ENCODE results near the gene PNMA8B. TPM values are rescaled to one million over a fixed set of nuclear protein-coding genes. Genes with fewer than 3 reads are reported as not detected.

PNMA8B gene
- total RNA-seq, 2 experiments from 2014 or later: 0.05 to 0.07 TPM

GRCh38 chr19:46480415-46480814, 15.3 kb downstream of the PNMA8B start:
- H3K27ac Mint-ChIP-seq: no peak overlapping the region
- H3K36me3 Mint-ChIP-seq: no peaks in the 10 kb centered on the region
- CTCF ChIA-PET: no interaction called here
- intact Hi-C loops (cut with micrococcal nuclease): no loop called here
- no peak for DNase-seq
- peaks cover 4% of the 10 kb centered on the region for H3K4me1 Mint-ChIP-seq (ENCODE audit: low read depth)
- H3K27me3 Mint-ChIP-seq: peaks cover 39% of the 10 kb centered on the region
- POLR2A ChIA-PET: interaction anchor here (0.5 kb wide), 1 partner anchor 69 kb away, joined by 3 read pairs; no protein-coding TSS in a partner anchor
- no peaks in the 10 kb centered on the region for H3K9me3 Mint-ChIP-seq
- no peak overlapping the region for H3K4me3 Mint-ChIP-seq

GRCh38 chr19:46478356-46478986, 17.2 kb downstream of the PNMA8B start:
- Mint-ChIP-seq H3K4me1 (ENCODE audit: low read depth) (peaks cover 4% of the 10 kb centered on the region), H3K27me3 (peaks cover 49% of the 10 kb centered on the region), H3K36me3 (no peaks in the 10 kb centered on the region), H3K4me3 (no peak overlapping the region), H3K9me3 (no peaks in the 10 kb centered on the region), H3K27ac (no peak overlapping the region)
- ChIA-PET POLR2A (no interaction called here), CTCF (interaction anchor here (1.2 kb wide), 1 partner anchor 38 kb away, joined by 3 read pairs; no protein-coding TSS in a partner anchor)
- peak; percentile 35 for DNase-seq
- intact Hi-C loops (cut with micrococcal nuclease): no loop called here

DNA sequence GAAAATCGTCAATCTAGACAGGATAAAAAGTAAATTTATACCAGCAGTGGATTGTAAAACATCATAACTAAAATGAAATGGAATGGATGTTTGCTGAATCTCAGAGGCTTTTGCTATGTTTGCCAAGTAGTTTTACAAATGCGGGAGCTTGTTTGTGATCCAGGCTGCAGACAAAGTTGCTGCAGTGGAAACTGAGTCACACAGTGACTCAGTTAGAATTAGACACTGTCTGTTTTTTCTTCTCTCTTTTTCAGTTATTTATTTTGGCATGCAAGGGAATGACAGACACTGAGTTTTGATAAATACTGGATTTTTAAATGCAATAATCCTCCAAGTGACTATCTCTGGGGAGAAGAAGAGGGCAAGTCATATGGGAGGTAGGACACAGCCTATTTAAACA, 19.7 kb downstream of the PNMA8B start:
- POLR2A ChIA-PET: no interaction called here
- Mint-ChIP-seq H3K36me3 (no peaks in the 10 kb centered on the region), H3K4me3 (no peak overlapping the region), H3K27me3 (peaks cover 53% of the 10 kb centered on the region), H3K4me1 (ENCODE audit: low read depth) (peaks cover 8% of the 10 kb centered on the region), H3K9me3 (no peaks in the 10 kb centered on the region), H3K27ac (no peak overlapping the region)
- intact Hi-C loops (cut with micrococcal nuclease): no loop called here
- no peak for DNase-seq
- CTCF ChIA-PET: interaction anchor here (0.8 kb wide), 1 partner anchor 18 kb away, joined by 4 read pairs; no protein-coding TSS in a partner anchor

- Mint-ChIP-seq H3K27me3 (peaks cover 64% of the 10 kb centered on the region), H3K27ac (no peak overlapping the region)
- CTCF ChIA-PET: no interaction called here
Observed at GRCh38 chr19:46474211-46474610, 21.5 kb downstream of the PNMA8B start.

DNA sequence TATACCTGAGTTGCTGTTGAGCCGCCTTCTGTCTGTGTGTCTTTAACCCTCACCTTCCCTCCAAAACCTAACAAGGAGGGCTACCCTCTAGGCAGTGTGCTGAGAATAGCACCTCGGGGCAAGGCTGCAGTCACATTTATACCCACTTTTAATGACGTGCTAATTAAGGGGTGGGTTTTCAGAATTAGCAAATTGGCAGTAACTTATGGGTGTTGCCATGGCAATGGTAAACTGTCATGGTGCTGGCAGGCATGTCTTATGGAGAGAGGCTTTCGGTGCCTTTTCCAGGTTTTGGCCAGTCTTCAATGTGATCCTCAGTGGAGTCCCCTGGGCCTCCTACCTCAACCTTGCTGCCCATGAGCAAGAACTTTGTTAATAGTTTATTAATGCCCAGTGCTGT, 23.1 kb downstream of the PNMA8B start:
- CTCF ChIA-PET: no interaction called here
- H3K27me3 Mint-ChIP-seq: peaks cover 63% of the 10 kb centered on the region
- no peak for DNase-seq
- no peaks in the 10 kb centered on the region for H3K36me3 Mint-ChIP-seq
- no peak overlapping the region for H3K4me3 Mint-ChIP-seq
- no peaks in the 10 kb centered on the region for H3K9me3 Mint-ChIP-seq
- POLR2A ChIA-PET: no interaction called here
- no peak overlapping the region for H3K27ac Mint-ChIP-seq
- peaks cover 8% of the 10 kb centered on the region for H3K4me1 Mint-ChIP-seq (ENCODE audit: low read depth)
- intact Hi-C loops (cut with micrococcal nuclease): no loop called here

More at GRCh38 chr19:46474211-46474610, 21.5 kb downstream of the PNMA8B start:
- H3K4me3 Mint-ChIP-seq: no peak overlapping the region
- no peaks in the 10 kb centered on the region for H3K9me3 Mint-ChIP-seq
- H3K36me3 Mint-ChIP-seq: no peaks in the 10 kb centered on the region
- H3K4me1 Mint-ChIP-seq (ENCODE audit: low read depth): peaks cover 8% of the 10 kb centered on the region
- intact Hi-C loops (cut with micrococcal nuclease): no loop called here
- POLR2A ChIA-PET: no interaction called here
- no peak for DNase-seq

DNA sequence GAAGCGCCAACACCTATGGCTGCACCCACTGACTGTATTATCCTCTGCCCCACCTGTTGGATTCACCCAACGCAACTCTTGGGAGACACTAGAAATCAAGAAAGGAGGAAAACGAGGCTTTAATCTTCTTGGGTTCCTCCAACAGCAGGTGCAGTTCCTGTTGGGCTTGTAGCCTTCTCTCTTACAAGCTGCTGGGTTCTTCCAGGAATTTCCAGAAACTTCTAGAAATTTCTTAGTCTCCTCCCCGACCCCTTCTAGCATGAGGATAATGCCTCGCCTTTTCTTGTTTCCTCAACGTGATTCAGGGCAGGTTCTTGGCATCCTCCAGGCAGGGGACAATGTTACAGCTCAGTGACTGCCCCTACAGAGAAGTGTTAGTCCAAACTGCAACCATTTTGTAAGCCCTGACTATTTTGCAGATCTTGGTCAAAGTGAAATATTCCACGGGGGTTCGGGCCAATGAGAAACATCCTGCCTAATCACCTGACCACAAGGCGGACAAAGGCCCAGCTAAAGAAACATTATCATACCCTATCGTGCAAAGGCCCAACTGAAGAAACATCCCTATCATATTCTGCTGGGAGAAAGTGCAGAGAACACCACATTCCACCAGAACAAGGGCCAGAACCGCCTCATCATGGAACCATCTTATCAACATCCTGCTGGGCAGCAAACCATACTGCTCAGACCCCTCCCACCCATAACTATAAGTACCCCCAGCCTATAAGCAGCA, 23.7 kb downstream of the PNMA8B start:
- Mint-ChIP-seq H3K36me3 (no peaks in the 10 kb centered on the region), H3K27me3 (peaks cover 65% of the 10 kb centered on the region), H3K27ac (no peak overlapping the region), H3K9me3 (no peaks in the 10 kb centered on the region), H3K4me3 (no peak overlapping the region), H3K4me1 (ENCODE audit: low read depth) (peaks cover 14% of the 10 kb centered on the region)
- intact Hi-C loops (cut with micrococcal nuclease): no loop called here
- ChIA-PET POLR2A (no interaction called here), CTCF (interaction anchor here (0.5 kb wide), 1 partner anchor 62 kb away, joined by 3 read pairs; no protein-coding TSS in a partner anchor)
- no peak for DNase-seq

DNA sequence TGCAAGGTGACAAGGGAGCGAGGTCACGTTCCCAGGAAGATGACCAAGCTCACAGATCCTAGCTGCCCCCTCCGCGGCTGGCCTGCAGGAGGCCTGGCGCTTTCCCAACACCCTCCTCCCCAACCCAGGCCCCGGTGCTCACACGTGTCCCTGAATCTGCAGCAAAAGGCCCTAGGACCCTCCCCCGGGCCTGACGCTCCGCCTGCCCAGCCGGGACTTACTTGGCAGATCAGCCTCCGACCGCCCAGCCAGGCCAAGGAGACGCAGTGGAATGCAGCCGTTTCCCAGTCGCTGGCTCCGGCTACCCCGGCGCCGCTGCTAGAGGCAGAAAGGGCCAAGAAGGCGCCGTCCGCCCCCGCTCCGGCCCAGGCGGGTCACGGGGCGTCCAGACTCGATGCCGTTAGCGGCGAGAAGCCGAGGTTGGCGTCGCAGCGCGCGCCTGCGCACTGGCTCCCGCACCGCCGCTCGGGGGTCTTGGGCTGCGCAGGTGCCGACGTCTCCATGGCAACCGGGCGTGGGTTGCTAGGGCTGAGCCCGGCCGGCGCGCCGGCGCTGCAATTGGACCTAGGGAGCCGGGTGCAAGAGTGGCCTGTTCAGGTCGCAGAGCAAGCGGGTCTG, 24.4 kb downstream of the PNMA8B start, which contains the start of gene PNMA8A:
Gene PNMA8A (minus strand): TSS at position 448 of the 618 bp plus-strand sequence. CDS start 528 bp downstream, outside the sequence.
- ChIA-PET CTCF (no interaction called here), POLR2A (interaction anchor here (1.1 kb wide), 1 partner anchor 361 kb away, joined by 3 read pairs; no protein-coding TSS in a partner anchor)
- no peak within 1 kb of the TSS for H3K4me3 Mint-ChIP-seq
- no peaks in the 10 kb centered on the region for H3K9me3 Mint-ChIP-seq
- H3K27ac Mint-ChIP-seq: no peak within 1 kb of the TSS
- H3K36me3 Mint-ChIP-seq: no peaks in the 10 kb centered on the region
- DNase-seq: no peak
- intact Hi-C loops (cut with micrococcal nuclease): no loop called here
- H3K27me3 Mint-ChIP-seq: peaks cover 68% of the 10 kb centered on the region
- peaks cover 22% of the 10 kb centered on the region for H3K4me1 Mint-ChIP-seq (ENCODE audit: low read depth)

- POLR2A ChIA-PET: interaction anchor here (1.1 kb wide), 1 partner anchor 360 kb away, joined by 3 read pairs; no protein-coding TSS in a partner anchor
- H3K4me3 Mint-ChIP-seq: no peak overlapping the region
- peaks cover 67% of the 10 kb centered on the region for H3K27me3 Mint-ChIP-seq
- no peak for DNase-seq
- H3K27ac Mint-ChIP-seq: no peak overlapping the region
- CTCF ChIA-PET: interaction anchor here (0.8 kb wide), 1 partner anchor 41 kb away, joined by 3 read pairs; no protein-coding TSS in a partner anchor
- no peaks in the 10 kb centered on the region for H3K9me3 Mint-ChIP-seq
- H3K4me1 Mint-ChIP-seq (ENCODE audit: low read depth): peaks cover 25% of the 10 kb centered on the region
- no peaks in the 10 kb centered on the region for H3K36me3 Mint-ChIP-seq
- intact Hi-C loops (cut with micrococcal nuclease): no loop called here
Observed at GRCh38 chr19:46470376-46470775, 25.3 kb downstream of the PNMA8B start.

GRCh38 chr19:46469541-46470185, 26.0 kb downstream of the PNMA8B start:
- POLR2A ChIA-PET: no interaction called here
- Mint-ChIP-seq H3K27me3 (peaks cover 70% of the 10 kb centered on the region), H3K4me3 (no peak overlapping the region), H3K9me3 (no peaks in the 10 kb centered on the region), H3K36me3 (no peaks in the 10 kb centered on the region), H3K27ac (no peak overlapping the region), H3K4me1 (ENCODE audit: low read depth) (peaks cover 25% of the 10 kb centered on the region)
- CTCF ChIA-PET: interaction anchor here (0.8 kb wide), 1 partner anchor 42 kb away, joined by 3 read pairs; no protein-coding TSS in a partner anchor
- no peak for DNase-seq
- intact Hi-C loops (cut with micrococcal nuclease): no loop called here

GRCh38 chr19:46466536-46467196, 29.0 kb downstream of the PNMA8B start:
- Mint-ChIP-seq H3K27me3 (peaks cover 48% of the 10 kb centered on the region), H3K36me3 (no peaks in the 10 kb centered on the region), H3K4me3 (no peak overlapping the region), H3K27ac (peak overlapping the region; percentile 8), H3K9me3 (no peaks in the 10 kb centered on the region), H3K4me1 (ENCODE audit: low read depth) (peaks cover 21% of the 10 kb centered on the region)
- intact Hi-C loops (cut with micrococcal nuclease): no loop called here
- peak; percentile 71 for DNase-seq
- POLR2A ChIA-PET: interaction anchor here (1.1 kb wide), 1 partner anchor 39 kb away, joined by 4 read pairs; no protein-coding TSS in a partner anchor
- CTCF ChIA-PET: interaction anchor here (0.7 to 1.4 kb wide), 3 partner anchors 40 to 64 kb away, joined by 3 to 4 read pairs (median 3); no protein-coding TSS in a partner anchor

- H3K36me3 Mint-ChIP-seq: no peaks in the 10 kb centered on the region
- CTCF ChIA-PET: no interaction called here
- H3K4me3 Mint-ChIP-seq: no peak overlapping the region
- DNase-seq: no peak
- intact Hi-C loops (cut with micrococcal nuclease): no loop called here
- H3K9me3 Mint-ChIP-seq: no peaks in the 10 kb centered on the region
- H3K4me1 Mint-ChIP-seq (ENCODE audit: low read depth): peaks cover 21% of the 10 kb centered on the region
- H3K27ac Mint-ChIP-seq: no peak overlapping the region
- H3K27me3 Mint-ChIP-seq: peaks cover 32% of the 10 kb centered on the region
- POLR2A ChIA-PET: no interaction called here
Observed at GRCh38 chr19:46463516-46463915, 32.2 kb downstream of the PNMA8B start.
